ENCODE results near the gene PRAMEF26.
"Not testable (repeated sequence)": the region's sequence is repeated elsewhere in the genome, so short reads cannot be mapped to it uniquely, and the experiment has no call there.

Gene PRAMEF26

GRCh38 chr1:13155909-13156308, at the start of gene PRAMEF26:
Gene PRAMEF26 (minus strand): TSS chr1:13156009. CDS start chr1:13153095, 2,914 bp downstream.
- not testable (repeated sequence) for H3K4me1 ChIP-seq; H3K9me3 ChIP-seq (ENCODE audit: control insufficient read depth, low read length); H3K27me3 ChIP-seq (ENCODE audit: control insufficient read depth, insufficient read depth, low read length); H3K9ac ChIP-seq; H3K27ac ChIP-seq; H2AFZ ChIP-seq; H3K79me2 ChIP-seq; H3K4me2 ChIP-seq (ENCODE audit: low read length); H3K36me3 ChIP-seq (ENCODE audit: control insufficient read depth, insufficient read depth, low read length); H3K4me3 ChIP-seq (ENCODE audit: low read depth, low read length)

- H3K4me2 ChIP-seq (ENCODE audit: low read length); H3K4me1 ChIP-seq; H3K79me2 ChIP-seq; H3K9me3 ChIP-seq (ENCODE audit: control insufficient read depth, low read length); H2AFZ ChIP-seq; H3K36me3 ChIP-seq (ENCODE audit: control insufficient read depth, insufficient read depth, low read length); H3K4me3 ChIP-seq (ENCODE audit: low read depth, low read length); H3K9ac ChIP-seq; H3K27ac ChIP-seq; H3K27me3 ChIP-seq (ENCODE audit: control insufficient read depth, insufficient read depth, low read length): not testable (repeated sequence)
Observed at GRCh38 chr1:13201309-13201708, 45.5 kb upstream of the PRAMEF26 start, which contains the start of gene PRAMEF13. Gene PRAMEF13 (minus strand): TSS chr1:13201409. CDS start chr1:13199589, 1,820 bp downstream.

GRCh38 chr1:13171548-13171947, 15.7 kb upstream of the PRAMEF26 start, which contains the start of gene PRAMEF9:
Gene PRAMEF9 (plus strand): TSS chr1:13171848. CDS start chr1:13175281, 3,433 bp downstream.
- H3K36me3 ChIP-seq (ENCODE audit: control insufficient read depth, insufficient read depth, low read length); H2AFZ ChIP-seq; H3K9ac ChIP-seq; H3K4me3 ChIP-seq (ENCODE audit: low read depth, low read length); H3K27me3 ChIP-seq (ENCODE audit: control insufficient read depth, insufficient read depth, low read length); H3K9me3 ChIP-seq (ENCODE audit: control insufficient read depth, low read length); H3K4me1 ChIP-seq; H3K27ac ChIP-seq; H3K79me2 ChIP-seq; H3K4me2 ChIP-seq (ENCODE audit: low read length): not testable (repeated sequence)

GRCh38 chr1:13165531-13165930, 9.7 kb upstream of the PRAMEF26 start, which contains the start of gene HNRNPCL4:
Gene HNRNPCL4 (minus strand): TSS chr1:13165631. CDS start chr1:13165467, 164 bp downstream.
- H3K4me1 ChIP-seq; H3K9me3 ChIP-seq (ENCODE audit: control insufficient read depth, low read length); H3K27ac ChIP-seq; H2AFZ ChIP-seq; H3K79me2 ChIP-seq; H3K9ac ChIP-seq; H3K4me2 ChIP-seq (ENCODE audit: low read length); H3K4me3 ChIP-seq (ENCODE audit: low read depth, low read length); H3K36me3 ChIP-seq (ENCODE audit: control insufficient read depth, insufficient read depth, low read length); H3K27me3 ChIP-seq (ENCODE audit: control insufficient read depth, insufficient read depth, low read length): not testable (repeated sequence)

- not testable (repeated sequence) for H3K79me2 ChIP-seq; H3K36me3 ChIP-seq (ENCODE audit: control insufficient read depth, insufficient read depth, low read length); H3K9ac ChIP-seq; H3K4me1 ChIP-seq; H3K27me3 ChIP-seq (ENCODE audit: control insufficient read depth, insufficient read depth, low read length); H3K27ac ChIP-seq; H2AFZ ChIP-seq; H3K4me2 ChIP-seq (ENCODE audit: low read length); H3K4me3 ChIP-seq (ENCODE audit: low read depth, low read length); H3K9me3 ChIP-seq (ENCODE audit: control insufficient read depth, low read length)
Observed at GRCh38 chr1:13116754-13117153, 39.1 kb downstream of the PRAMEF26 start, which contains the start of gene HNRNPCL2. Gene HNRNPCL2 (minus strand): TSS chr1:13116854. CDS start chr1:13116400, 454 bp downstream.

Measured in parathyroid adenoma (tissue), 2 donors.